Tibial nerve (tissue), 3 donors: ENCODE data around the gene NOS2.
"Not testable (repeated sequence)": the region's sequence is repeated elsewhere in the genome, so short reads cannot be mapped to it uniquely, and the experiment has no call there.

Experiments
- CTCF ChIP-seq, 5 experiments: fragments of 200-600 bp in 3 of 5; fragments of 450-650 bp in 2 of 5; sonication (generic) in 3 of 5; IDR thresholded peaks; one replicate each; pipeline ENCODE4 v1.5.1; 2016 to 2019; ENCODE audit warnings: antibody characterized with exemption in 5 of 5, mild to moderate bottlenecking in 3 of 5, moderate library complexity in 2 of 5
- POLR2A ChIP-seq, 2 donors: fragments of 450-650 bp; IDR thresholded peaks; one replicate each; pipeline ENCODE4 v1.6.1; 2017; ENCODE audit warnings: antibody characterized with exemption in 2 of 2, mild to moderate bottlenecking in 2 of 2, moderate library complexity in 2 of 2

GRCh38 chr17:27752831-27753619 lies 47.3 kb downstream of the NOS2 start:
- TF ChIP-seq CTCF, POLR2A (IDR thresholded peaks at IDR 0.05): not testable (repeated sequence)
